ENCODE measurements around the gene CCDC112. TPM values are rescaled to one million over a fixed set of nuclear protein-coding genes. Genes with fewer than 3 reads are reported as not detected.

CCDC112 gene
- total RNA-seq, 2 donors from 2014 or later, result 3.8 to 7.7 TPM

GRCh38 chr5:115313632-115314031 is 17.2 kb upstream of the CCDC112 start:
- Histone ChIP-seq H3K4me1 (no peaks in the 10 kb centered on the region), H3K27ac (no peak overlapping the region), H3K27me3 (no peaks in the 10 kb centered on the region), H3K9me3 (no peaks in the 10 kb centered on the region), H3K4me3 (no peak overlapping the region), H3K36me3 (no peaks in the 10 kb centered on the region)
- no peak for DNase-seq (ENCODE audit: low spot score)
- TF ChIP-seq CTCF (IDR thresholded peaks at IDR 0.05), result no peak

- no peak for TF ChIP-seq CTCF (IDR thresholded peaks at IDR 0.05)
- Histone ChIP-seq H3K27me3 (no peaks in the 10 kb centered on the region), H3K27ac (no peak overlapping the region)
Measured at GRCh38 chr5:115313052-115313451, 16.6 kb upstream of the CCDC112 start.

GRCh38 chr5:115309751-115310370 is 13.4 kb upstream of the CCDC112 start:
- no peak overlapping the region for H3K27ac ChIP-seq
- H3K9me3 ChIP-seq, result no peaks in the 10 kb centered on the region
- TF ChIP-seq CTCF (IDR thresholded peaks at IDR 0.05), result peak; percentile 51 to 78
- H3K27me3 ChIP-seq, result no peaks in the 10 kb centered on the region
- no peaks in the 10 kb centered on the region for H3K4me1 ChIP-seq
- no peaks in the 10 kb centered on the region for H3K36me3 ChIP-seq
- H3K4me3 ChIP-seq, result no peak overlapping the region
- DNase-seq (ENCODE audit: low spot score), result no peak

More at GRCh38 chr5:115313052-115313451, 16.6 kb upstream of the CCDC112 start:
- H3K4me3 ChIP-seq, result no peak overlapping the region
- no peak for DNase-seq (ENCODE audit: low spot score)
- no peaks in the 10 kb centered on the region for H3K36me3 ChIP-seq
- no peaks in the 10 kb centered on the region for H3K9me3 ChIP-seq
- no peaks in the 10 kb centered on the region for H3K4me1 ChIP-seq

GRCh38 chr5:115308815-115309214 is 12.4 kb upstream of the CCDC112 start:
- H3K9me3 ChIP-seq, result no peaks in the 10 kb centered on the region
- no peaks in the 10 kb centered on the region for H3K27me3 ChIP-seq
- TF ChIP-seq CTCF (IDR thresholded peaks at IDR 0.05), result no peak
- no peak overlapping the region for H3K4me3 ChIP-seq
- H3K4me1 ChIP-seq, result no peaks in the 10 kb centered on the region
- no peak for DNase-seq (ENCODE audit: low spot score)
- H3K27ac ChIP-seq, result no peak overlapping the region
- no peaks in the 10 kb centered on the region for H3K36me3 ChIP-seq

GRCh38 chr5:115306011-115306536 is 9.6 kb upstream of the CCDC112 start:
- H3K27me3 ChIP-seq, result no peaks in the 10 kb centered on the region
- no peak overlapping the region for H3K27ac ChIP-seq
- H3K4me1 ChIP-seq, result no peaks in the 10 kb centered on the region
- H3K36me3 ChIP-seq, result no peaks in the 10 kb centered on the region
- no peaks in the 10 kb centered on the region for H3K9me3 ChIP-seq
- DNase-seq (ENCODE audit: low spot score), result no peak
- H3K4me3 ChIP-seq, result no peak overlapping the region
- no peak for TF ChIP-seq CTCF (IDR thresholded peaks at IDR 0.05)

- Histone ChIP-seq H3K36me3 (no peaks in the 10 kb centered on the region), H3K27ac (no peak overlapping the region), H3K27me3 (no peaks in the 10 kb centered on the region), H3K9me3 (no peaks in the 10 kb centered on the region), H3K4me1 (no peaks in the 10 kb centered on the region), H3K4me3 (no peak overlapping the region)
- no peak for DNase-seq (ENCODE audit: low spot score)
- no peak for TF ChIP-seq CTCF (IDR thresholded peaks at IDR 0.05)
Measured at GRCh38 chr5:115304496-115304895, 8.0 kb upstream of the CCDC112 start.

Data from right atrium auricular region (tissue), 2 donors.